Measurements from ENCODE around the gene TRPM5.

Gene TRPM5

DNA sequence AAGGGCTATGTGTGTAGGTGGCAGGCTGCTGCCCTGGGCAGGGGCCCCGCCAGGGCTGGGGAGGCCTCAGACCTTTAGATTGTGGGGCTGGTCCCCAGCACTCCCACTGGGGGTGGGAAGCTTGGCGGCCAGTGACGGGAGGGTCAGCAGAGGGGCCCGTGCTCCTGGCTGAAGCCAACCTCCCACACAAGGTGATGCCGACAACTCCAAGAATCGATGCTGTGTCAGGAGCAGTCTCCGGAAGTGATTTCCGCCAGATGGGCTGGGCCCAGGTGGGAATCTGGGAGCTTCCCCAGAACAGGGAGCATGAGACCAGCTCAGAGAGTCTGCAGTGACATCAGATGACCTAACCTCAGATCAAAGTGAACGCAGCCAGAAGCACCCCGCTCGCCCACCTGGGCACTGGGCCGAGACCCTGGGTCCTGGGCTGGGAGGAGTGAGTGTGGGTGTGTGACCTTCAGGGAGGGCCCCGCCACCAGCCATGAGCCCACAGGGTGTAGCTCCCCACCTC is 7.7 kb downstream of the TRPM5 start:
- TF ChIP-seq EZH2phosphoT487 (conservative IDR thresholded peaks at IDR 0.05; ENCODE audit: low read length), result no peak
- TF ChIP-seq, protein P1, sequence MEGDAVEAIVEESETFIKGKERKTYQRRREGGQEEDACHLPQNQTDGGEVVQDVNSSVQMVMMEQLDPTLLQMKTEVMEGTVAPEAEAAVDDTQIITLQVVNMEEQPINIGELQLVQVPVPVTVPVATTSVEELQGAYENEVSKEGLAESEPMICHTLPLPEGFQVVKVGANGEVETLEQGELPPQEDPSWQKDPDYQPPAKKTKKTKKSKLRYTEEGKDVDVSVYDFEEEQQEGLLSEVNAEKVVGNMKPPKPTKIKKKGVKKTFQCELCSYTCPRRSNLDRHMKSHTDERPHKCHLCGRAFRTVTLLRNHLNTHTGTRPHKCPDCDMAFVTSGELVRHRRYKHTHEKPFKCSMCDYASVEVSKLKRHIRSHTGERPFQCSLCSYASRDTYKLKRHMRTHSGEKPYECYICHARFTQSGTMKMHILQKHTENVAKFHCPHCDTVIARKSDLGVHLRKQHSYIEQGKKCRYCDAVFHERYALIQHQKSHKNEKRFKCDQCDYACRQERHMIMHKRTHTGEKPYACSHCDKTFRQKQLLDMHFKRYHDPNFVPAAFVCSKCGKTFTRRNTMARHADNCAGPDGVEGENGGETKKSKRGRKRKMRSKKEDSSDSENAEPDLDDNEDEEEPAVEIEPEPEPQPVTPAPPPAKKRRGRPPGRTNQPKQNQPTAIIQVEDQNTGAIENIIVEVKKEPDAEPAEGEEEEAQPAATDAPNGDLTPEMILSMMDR (IDR thresholded peaks at IDR 0.05; ENCODE audit: insufficient read depth, low read length, poor library complexity, severe bottlenecking), result no peak
- no peaks in the 10 kb centered on the region for H3K36me3 ChIP-seq (ENCODE audit: low read length)
- H3F3A ChIP-seq (ENCODE audit: insufficient read depth), result no peaks in the 10 kb centered on the region
- no peak overlapping the region for H2AFZ ChIP-seq (ENCODE audit: low read depth, low read length, severe bottlenecking)
- no peaks in the 10 kb centered on the region for H3K79me2 ChIP-seq (ENCODE audit: insufficient read depth, low read length)
- H3K27ac ChIP-seq (ENCODE audit: low read depth, low read length), result no peak overlapping the region
- no peak overlapping the region for H3K4me3 ChIP-seq (ENCODE audit: insufficient read depth, low read length, poor library complexity, severe bottlenecking)
- H3K9me3 ChIP-seq (ENCODE audit: insufficient read depth, low read length), result no peaks in the 10 kb centered on the region
- H3K27me3 ChIP-seq (ENCODE audit: low read length), result no peaks in the 10 kb centered on the region
- no peaks in the 10 kb centered on the region for H3K9me2 ChIP-seq (replicated peaks; ENCODE audit: insufficient read depth, low read length)
- no peaks in the 10 kb centered on the region for H4K20me1 ChIP-seq (ENCODE audit: low read depth, low read length)
- no peak overlapping the region for H3K9ac ChIP-seq (ENCODE audit: low read length)
- no peak overlapping the region for H3K4me2 ChIP-seq (ENCODE audit: low read depth, low read length, poor library complexity, severe bottlenecking)

DNA sequence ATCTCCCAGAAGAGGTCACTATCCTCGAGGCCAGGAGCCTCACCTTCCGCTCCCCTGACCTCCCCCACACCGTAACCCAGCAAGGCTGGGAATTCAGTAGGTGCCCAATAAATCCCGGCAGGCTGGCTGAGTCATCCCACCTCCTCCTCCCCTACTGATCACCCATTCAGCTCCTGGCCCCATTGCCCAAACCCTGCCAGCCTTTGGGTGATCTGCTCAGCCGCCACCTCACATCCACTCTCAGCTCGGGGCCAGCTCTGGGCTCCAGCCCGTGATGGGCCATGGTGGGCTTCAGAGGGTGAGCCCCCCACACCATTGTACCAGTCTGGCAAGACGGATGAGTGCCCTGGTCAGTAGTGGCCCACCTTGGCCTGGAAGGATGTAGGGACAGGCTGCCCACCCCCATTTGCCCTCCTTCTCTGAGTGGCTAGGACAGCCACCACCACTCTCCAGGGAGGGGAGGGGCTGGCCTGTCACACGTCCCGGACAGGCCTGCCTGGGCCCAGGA is 8.2 kb downstream of the TRPM5 start:
- no peaks in the 10 kb centered on the region for H3K9me3 ChIP-seq (ENCODE audit: insufficient read depth, low read length)
- H2AFZ ChIP-seq (ENCODE audit: low read depth, low read length, severe bottlenecking), result no peak overlapping the region
- H3K9ac ChIP-seq (ENCODE audit: low read length), result no peak overlapping the region
- no peak overlapping the region for H3K27ac ChIP-seq (ENCODE audit: low read depth, low read length)
- H3K9me2 ChIP-seq (replicated peaks; ENCODE audit: insufficient read depth, low read length), result no peaks in the 10 kb centered on the region
- H3K4me3 ChIP-seq (ENCODE audit: insufficient read depth, low read length, poor library complexity, severe bottlenecking), result no peak overlapping the region
- H4K20me1 ChIP-seq (ENCODE audit: low read depth, low read length), result no peaks in the 10 kb centered on the region
- no peaks in the 10 kb centered on the region for H3K79me2 ChIP-seq (ENCODE audit: insufficient read depth, low read length)
- H3K4me2 ChIP-seq (ENCODE audit: low read depth, low read length, poor library complexity, severe bottlenecking), result no peak overlapping the region
- H3F3A ChIP-seq (ENCODE audit: insufficient read depth), result no peaks in the 10 kb centered on the region
- no peak for TF ChIP-seq EZH2phosphoT487 (conservative IDR thresholded peaks at IDR 0.05; ENCODE audit: low read length)
- TF ChIP-seq, protein P1 (IDR thresholded peaks at IDR 0.05; ENCODE audit: insufficient read depth, low read length, poor library complexity, severe bottlenecking), result no peak
- no peaks in the 10 kb centered on the region for H3K36me3 ChIP-seq (ENCODE audit: low read length)
- H3K27me3 ChIP-seq (ENCODE audit: low read length), result no peaks in the 10 kb centered on the region

DNA sequence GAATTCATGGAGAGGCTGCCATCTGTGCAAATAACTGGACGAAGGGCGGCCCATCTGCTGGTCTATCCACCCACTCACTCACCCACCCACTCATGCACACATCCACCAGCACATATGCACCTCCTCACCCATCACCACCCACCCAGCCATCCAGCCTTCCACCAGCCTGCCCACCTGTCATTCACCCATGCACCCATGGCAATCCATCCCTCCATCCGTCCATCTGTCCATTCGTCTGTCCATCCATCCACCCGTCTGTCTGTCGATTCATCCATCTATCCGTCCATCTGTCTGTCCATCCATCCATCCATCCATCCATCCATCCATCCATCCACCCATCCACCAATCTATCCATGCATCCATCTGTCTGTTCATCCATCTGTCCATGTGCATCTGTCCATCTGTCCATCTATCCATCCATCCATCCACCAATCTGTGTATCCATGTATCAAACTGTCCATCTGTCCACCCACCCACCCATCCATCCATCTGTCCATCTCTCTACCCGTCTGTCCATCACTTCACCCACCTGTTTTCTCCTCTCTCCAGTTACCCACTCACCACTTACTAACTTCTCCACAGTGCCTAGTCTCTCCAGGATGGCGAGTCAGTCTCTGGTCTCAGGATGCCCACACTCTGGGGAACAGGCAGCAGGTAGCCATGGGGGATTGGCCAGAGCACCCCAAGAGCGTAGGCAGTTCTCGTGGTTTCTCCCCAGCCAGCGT is 8.9 kb downstream of the TRPM5 start:
- no peak for TF ChIP-seq EZH2phosphoT487 (conservative IDR thresholded peaks at IDR 0.05; ENCODE audit: low read length)
- TF ChIP-seq, protein P1 (IDR thresholded peaks at IDR 0.05; ENCODE audit: insufficient read depth, low read length, poor library complexity, severe bottlenecking), result no peak
- H3K9ac ChIP-seq (ENCODE audit: low read length), result no peak overlapping the region
- H3K9me2 ChIP-seq (replicated peaks; ENCODE audit: insufficient read depth, low read length), result no peaks in the 10 kb centered on the region
- no peaks in the 10 kb centered on the region for H3K27me3 ChIP-seq (ENCODE audit: low read length)
- no peaks in the 10 kb centered on the region for H3F3A ChIP-seq (ENCODE audit: insufficient read depth)
- no peak overlapping the region for H3K4me3 ChIP-seq (ENCODE audit: insufficient read depth, low read length, poor library complexity, severe bottlenecking)
- no peaks in the 10 kb centered on the region for H3K79me2 ChIP-seq (ENCODE audit: insufficient read depth, low read length)
- H4K20me1 ChIP-seq (ENCODE audit: low read depth, low read length), result no peaks in the 10 kb centered on the region
- no peaks in the 10 kb centered on the region for H3K36me3 ChIP-seq (ENCODE audit: low read length)
- no peaks in the 10 kb centered on the region for H3K9me3 ChIP-seq (ENCODE audit: insufficient read depth, low read length)
- H2AFZ ChIP-seq (ENCODE audit: low read depth, low read length, severe bottlenecking), result no peak overlapping the region
- no peak overlapping the region for H3K27ac ChIP-seq (ENCODE audit: low read depth, low read length)
- H3K4me2 ChIP-seq (ENCODE audit: low read depth, low read length, poor library complexity, severe bottlenecking), result no peak overlapping the region

Data from SU-DHL-6 (cell line).